AG08395 (cell line): ENCODE results near the gene SLC22A1.
A peak's percentile ranks its signal among the peaks of the same experiment; 100 is the strongest.
"Not testable (repeated sequence)": the region's sequence is repeated elsewhere in the genome, so short reads cannot be mapped to it uniquely, and the experiment has no call there.

ENCODE experiments used
- DNase-seq: peaks from one replicate; pipeline ENCODE4 v3.0.0; 2012; ENCODE audit warnings: mixed read lengths, low spot score

SLC22A1 gene

DNA sequence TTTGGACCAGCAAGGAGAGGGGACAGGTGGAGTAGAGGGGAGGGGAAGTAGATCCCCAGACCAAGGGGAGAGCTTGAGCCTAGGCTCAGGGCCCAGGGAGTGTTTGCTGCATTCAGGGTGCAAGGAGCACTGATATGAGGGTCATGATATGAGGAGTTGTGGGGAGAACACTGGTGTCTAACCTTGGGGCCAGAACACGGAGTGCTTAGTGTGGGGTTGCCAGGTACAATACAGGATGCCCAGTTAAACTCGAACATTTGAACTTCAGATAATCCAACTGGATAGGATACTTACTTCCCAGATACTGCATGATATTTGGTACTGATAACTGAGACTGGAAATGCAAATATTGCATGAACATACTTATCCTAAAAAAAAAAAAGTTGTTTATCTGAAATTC is 2.4 kb downstream of the SLC22A1 start:
- DNase-seq: no peak

- no peak for DNase-seq
Measured at GRCh38 chr6:160124605-160125004, 3.0 kb downstream of the SLC22A1 start.

GRCh38 chr6:160125105-160125504 is 3.5 kb downstream of the SLC22A1 start:
- not testable (repeated sequence) for DNase-seq

DNA sequence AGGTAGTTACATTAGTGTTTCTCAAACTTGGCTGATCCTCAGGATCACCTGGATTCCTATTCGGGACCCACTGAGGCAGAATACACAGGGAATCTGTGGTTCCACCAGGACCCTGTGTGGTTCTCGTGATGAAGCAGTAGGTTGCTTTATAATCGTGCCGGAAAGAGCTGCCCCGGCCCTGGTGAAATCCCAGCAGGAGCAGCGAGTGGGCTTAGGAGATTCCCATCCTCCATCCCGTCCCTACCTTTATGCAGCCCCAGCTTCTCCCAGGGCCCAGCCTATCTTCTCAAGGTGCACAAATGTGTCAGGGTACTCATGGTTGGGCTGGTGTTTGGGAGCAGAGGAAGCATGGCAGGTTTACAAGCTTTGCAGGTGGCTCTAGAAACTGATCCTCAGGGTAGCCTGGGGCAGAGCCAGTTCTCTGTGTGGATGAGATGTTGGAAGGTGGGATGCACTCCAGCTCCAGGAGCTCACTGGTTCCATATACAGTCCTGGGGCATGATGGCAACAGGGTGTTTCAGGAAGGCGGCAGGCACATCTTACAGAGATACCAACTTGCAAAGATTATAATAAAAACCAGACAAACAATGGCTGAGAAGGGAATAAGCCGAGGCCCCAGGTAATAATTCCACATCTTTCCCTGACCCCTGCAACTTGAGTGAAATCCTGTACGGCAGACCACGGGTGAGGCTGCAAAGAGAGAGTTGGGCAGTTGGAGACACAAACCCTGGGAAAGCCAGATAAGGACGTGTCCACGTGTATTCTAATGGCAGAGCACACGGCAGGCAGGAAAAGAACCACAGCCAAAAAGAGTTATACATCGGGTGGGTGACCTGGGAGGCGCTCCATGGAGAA is 5.9 kb downstream of the SLC22A1 start:
- no peak for DNase-seq

DNA sequence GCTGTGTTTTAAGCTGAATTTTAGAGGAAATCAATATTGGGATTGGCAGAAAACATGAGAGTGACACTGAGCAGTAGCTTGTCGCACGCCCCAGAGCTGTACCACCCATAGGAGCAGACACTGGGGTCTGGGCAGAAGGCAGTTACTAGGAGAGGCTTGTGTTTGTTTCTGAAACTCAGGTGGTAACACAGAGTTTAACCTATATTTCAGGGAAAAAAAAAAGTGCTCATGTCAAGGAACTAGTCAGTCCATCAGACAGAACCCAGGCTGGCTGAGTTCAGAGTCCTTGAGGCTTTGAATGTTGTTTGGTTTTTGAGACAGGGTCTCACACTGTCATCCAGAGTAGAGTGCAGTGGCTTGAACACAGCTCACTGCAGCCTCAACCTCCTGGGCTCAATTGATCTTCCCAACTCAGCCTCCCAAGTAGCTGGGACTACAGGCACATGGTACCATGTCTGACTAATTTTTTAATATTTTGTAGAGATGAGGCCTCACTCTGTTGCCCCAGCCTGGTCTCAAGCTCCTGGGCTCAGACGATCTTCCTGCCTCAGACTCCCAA is 6.6 kb downstream of the SLC22A1 start:
- DNase-seq: no peak

GRCh38 chr6:160128879-160129516 is 7.4 kb downstream of the SLC22A1 start:
- no peak for DNase-seq

- no peak for DNase-seq
Measured at GRCh38 chr6:160129881-160130615, 8.4 kb downstream of the SLC22A1 start.

GRCh38 chr6:160130729-160131484 is 9.3 kb downstream of the SLC22A1 start:
- DNase-seq: no peak

GRCh38 chr6:160131636-160132296 is 10.2 kb downstream of the SLC22A1 start:
- no peak for DNase-seq

GRCh38 chr6:160132297-160132637 is 10.7 kb downstream of the SLC22A1 start:
- no peak for DNase-seq

- peak; percentile 25 for DNase-seq
Measured at GRCh38 chr6:160132776-160133338, 11.2 kb downstream of the SLC22A1 start.

- DNase-seq: no peak
Measured at GRCh38 chr6:160133441-160134336, 12.1 kb downstream of the SLC22A1 start.

GRCh38 chr6:160134337-160134751 is 12.7 kb downstream of the SLC22A1 start:
- DNase-seq: not testable (repeated sequence)

DNA sequence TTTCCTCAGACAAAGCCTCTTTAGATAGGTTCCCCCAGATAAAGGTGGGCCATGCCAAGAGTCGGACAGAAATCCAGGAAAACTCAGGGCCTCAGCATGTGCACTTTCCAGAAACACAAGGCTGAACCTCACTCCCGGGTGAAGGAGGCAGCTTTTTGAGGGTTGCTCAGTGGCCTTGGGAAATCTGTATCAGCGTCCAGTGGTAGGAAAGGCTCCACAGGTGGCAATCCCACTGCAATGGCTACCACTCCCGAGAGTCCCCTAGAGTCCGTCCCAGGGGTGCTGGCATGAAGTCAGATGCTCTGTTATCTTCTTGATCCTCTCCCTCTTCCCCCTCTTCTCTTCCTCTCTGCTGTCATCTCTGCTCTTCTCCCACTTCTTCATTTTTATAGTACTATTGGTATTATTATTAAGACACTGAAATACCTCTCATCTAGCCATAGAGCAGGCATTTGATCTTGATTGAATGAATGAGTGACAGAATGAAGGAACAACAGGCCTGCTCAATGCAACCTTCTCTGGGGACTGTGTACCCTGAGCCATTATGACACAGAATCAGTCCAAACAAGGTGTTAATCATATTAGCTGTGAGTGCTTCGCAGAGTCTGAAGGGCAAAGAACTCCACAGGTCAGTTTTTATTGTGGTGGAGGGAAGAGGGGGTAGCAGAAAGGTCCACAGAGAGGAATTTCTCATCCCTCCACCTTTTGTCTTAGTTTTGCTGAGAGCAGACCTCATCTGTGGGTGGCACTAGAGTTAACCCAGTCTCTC is 13.3 kb downstream of the SLC22A1 start:
- DNase-seq: no peak

DNA sequence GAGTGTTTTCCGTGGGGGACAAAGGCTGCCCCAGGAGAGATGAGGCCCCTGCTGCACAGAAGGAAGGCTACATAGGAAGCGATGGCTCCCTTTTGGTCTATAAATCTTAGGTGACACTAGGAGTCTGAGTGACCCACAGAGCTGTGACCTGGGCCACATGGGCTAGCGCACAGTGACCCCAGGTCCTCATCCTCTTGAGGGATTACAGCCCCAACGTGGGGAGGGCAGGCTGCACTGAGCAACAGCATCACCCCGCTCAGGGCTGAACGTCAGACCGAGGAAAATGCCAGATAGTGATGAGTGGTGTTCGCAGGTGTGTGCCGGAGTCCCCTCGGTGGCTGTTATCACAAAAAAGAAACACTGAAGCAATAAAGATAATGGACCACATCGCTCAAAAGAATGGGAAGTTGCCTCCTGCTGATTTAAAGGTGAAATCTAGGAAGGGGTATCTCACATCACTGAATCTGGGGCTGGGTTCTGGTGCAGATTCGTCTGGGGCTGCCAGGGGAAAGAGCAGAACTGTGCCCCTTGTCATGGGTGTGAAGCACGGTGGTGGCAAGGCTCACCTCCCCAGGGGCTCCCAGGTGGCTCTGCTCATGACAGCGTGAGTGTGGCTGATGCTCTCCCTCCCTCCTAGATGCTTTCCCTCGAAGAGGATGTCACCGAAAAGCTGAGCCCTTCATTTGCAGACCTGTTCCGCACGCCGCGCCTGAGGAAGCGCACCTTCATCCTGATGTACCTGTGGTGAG is 14.5 kb downstream of the SLC22A1 start:
- DNase-seq: no peak

GRCh38 chr6:160137130-160137988 is 15.7 kb downstream of the SLC22A1 start:
- DNase-seq: no peak
